Heart left ventricle (tissue), 11 donors: Measurements from ENCODE around the gene CHST5. TPM values are rescaled to one million over a fixed set of nuclear protein-coding genes. Genes with fewer than 3 reads are reported as not detected.

ENCODE experiments used
- polyA plus RNA-seq, 2 donors: library from polyadenylated mRNA; stranded (reverse); fragments of 200-250 nt; gene quantifications; one replicate each; pipeline ENCODE4 v1.2.3, GENCODE V29; 2013
- total RNA-seq, 9 donors: library from RNA; depleted of rRNA in 2 of 9; stranded (reverse); fragments of >200 nt in 2 of 9; fragmentation: NEBNext Ultra II Directional in 3 of 9; extraction: Animal tissue kit (Norgen Biotek cat#: 25700) in 3 of 9; gene quantifications; one replicate each; pipeline versions ENCODE4 v1.1.0 to v1.2.4, GENCODE V29; 2016 to 2023
- donor health status: ischemic (EF 13 %, LVEDD 7.1; RV severe dilation, severe dysfunction).
- donor health status: healthy with polysubstance abuse.
- donor health status: DM: no; HTN: yes; CAD: no.
- donor health status: DM: no; HTN: no; CAD: no.
- donor health status: ischemic (EF 25% LVEDD 5.7; RV mildly dilated, moderate dysfunction).
- donor health status: healthy.
- donor health status: DM: yes; HTN: yes; CAD: no.
- donor health status: PGD.
- donor health status: nonischemic (EF 23%, LVEDD 6.1; RV moderate dilation, normal function).

CHST5 gene
- total and polyA plus RNA-seq, 11 donors: 0.15 to 0.96 (median 0.44) TPM; not detected in 3

Other genes with a start within 250 kb of the CHST5 start
- gene CFDP1, start 102.6 kb downstream of the CHST5 start, total RNA-seq: 10 to 100 TPM; 17.7 to 31.2 (median 24.9) TPM
- gene CFDP1, start 102.6 kb downstream of the CHST5 start, polyA plus RNA-seq: 10 to 100 TPM; 36.3 to 60.6 TPM
- 10 to 100 TPM in 4 of 9 donors, 1 to 10 TPM in 5; 7.7 to 14.6 (median 9.5) TPM for gene TMEM170A, start 71.4 kb downstream of the CHST5 start, total RNA-seq
- gene TMEM170A, start 71.4 kb downstream of the CHST5 start, polyA plus RNA-seq: 1 to 10 TPM; 4.3 to 8.2 TPM
- 1 to 10 TPM in 3 of 9 donors, under 1 TPM in 6; 0.32 to 1.8 (median 0.88) TPM for gene CHST6, start 40.7 kb downstream of the CHST5 start, total RNA-seq
- gene CHST6, start 40.7 kb downstream of the CHST5 start, polyA plus RNA-seq: 1 to 10 TPM in 1 of 2 donors, under 1 TPM in 1; 0.46 to 1.1 TPM
- 1 to 10 TPM; 4.4 to 9.1 (median 7.1) TPM for gene TMEM231, start 20.1 kb upstream of the CHST5 start, total RNA-seq
- gene TMEM231, start 20.1 kb upstream of the CHST5 start, polyA plus RNA-seq: 1 to 10 TPM; 1.7 to 8.0 TPM
- 100 to 1,000 TPM; 145 to 256 (median 210) TPM for gene GABARAPL2, start 30.3 kb upstream of the CHST5 start, total RNA-seq
- 100 to 1,000 TPM; 141 to 235 TPM for gene GABARAPL2, start 30.3 kb upstream of the CHST5 start, polyA plus RNA-seq
- gene ADAT1, start 87.2 kb upstream of the CHST5 start, total RNA-seq: 10 to 100 TPM; 16.8 to 37.5 (median 24.1) TPM
- gene ADAT1, start 87.2 kb upstream of the CHST5 start, polyA plus RNA-seq: 10 to 100 TPM in 1 of 2 donors, 1 to 10 TPM in 1; 8.0 to 15.3 TPM
- gene KARS1, start 111.6 kb upstream of the CHST5 start, total RNA-seq: 100 to 1,000 TPM; 111 to 152 (median 129) TPM
- gene KARS1, start 111.6 kb upstream of the CHST5 start, polyA plus RNA-seq: 100 to 1,000 TPM in 1 of 2 donors, 10 to 100 TPM in 1; 93.2 to 154 TPM
- gene TERF2IP, start 111.7 kb upstream of the CHST5 start, total RNA-seq: 10 to 100 TPM; 57.0 to 76.7 (median 73.1) TPM
- gene TERF2IP, start 111.7 kb upstream of the CHST5 start, polyA plus RNA-seq: 10 to 100 TPM; 52.0 to 79.2 TPM
- gene CPHXL2, start 140.9 kb upstream of the CHST5 start, total RNA-seq: not detected
- not detected for gene CPHXL2, start 140.9 kb upstream of the CHST5 start, polyA plus RNA-seq
- not detected for gene DUXB, start 165.4 kb upstream of the CHST5 start, total RNA-seq
- not detected for gene DUXB, start 165.4 kb upstream of the CHST5 start, polyA plus RNA-seq
- not detected for gene CPHXL, start 190.4 kb upstream of the CHST5 start, total RNA-seq
- not detected for gene CPHXL, start 190.4 kb upstream of the CHST5 start, polyA plus RNA-seq